Measurements from ENCODE around the gene PANX2.

PANX2 gene

GRCh38 chr22:50185375-50186087 is 15.0 kb downstream of the PANX2 start, which contains the start of gene TRABD:
TRABD (plus strand) TSS chr22:50185913; CDS start chr22:50193061, 7,148 bp downstream.
- peak; percentile 20 for DNase-seq

GRCh38 chr22:50186181-50186714 is 15.7 kb downstream of the PANX2 start:
- DNase-seq = no peak

DNA sequence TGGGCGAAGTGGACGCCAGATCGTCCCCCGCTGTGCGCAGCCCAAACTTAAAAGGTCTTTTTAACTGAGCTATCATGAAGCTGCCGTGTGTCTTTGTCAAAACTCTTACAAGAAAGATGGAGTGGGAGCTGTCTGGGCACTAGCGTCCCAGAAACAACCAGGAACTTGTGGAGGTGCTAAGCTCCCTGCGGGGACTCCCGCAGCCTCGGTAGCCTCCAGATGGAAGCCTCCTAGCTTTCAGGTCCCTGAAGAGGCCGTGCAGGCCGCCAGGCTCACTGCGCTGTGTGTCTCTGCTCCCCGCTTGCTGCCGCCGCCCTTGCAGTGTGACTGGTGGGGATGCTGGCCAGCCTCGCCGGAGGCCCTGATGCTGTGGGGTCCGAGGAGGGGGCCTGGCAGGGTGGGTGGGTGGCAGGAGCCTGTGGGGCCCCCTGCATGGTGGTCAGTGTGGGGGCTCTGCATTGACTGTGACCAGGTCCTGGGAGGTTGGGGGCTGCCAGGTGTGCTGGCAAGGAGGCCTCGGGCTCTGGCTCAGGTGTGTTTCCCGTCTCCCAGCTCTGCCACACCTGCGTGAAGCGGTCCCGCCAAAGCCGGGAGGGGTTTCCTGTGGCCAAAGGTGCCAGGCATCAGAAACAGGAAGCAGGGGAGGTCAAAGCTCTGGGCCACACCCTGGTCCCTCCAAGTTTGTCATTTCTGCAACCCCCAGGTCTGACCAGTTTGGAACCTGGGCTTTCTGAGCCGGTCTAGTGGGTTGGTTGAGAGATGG is 16.4 kb downstream of the PANX2 start:
- DNase-seq = no peak

DNA sequence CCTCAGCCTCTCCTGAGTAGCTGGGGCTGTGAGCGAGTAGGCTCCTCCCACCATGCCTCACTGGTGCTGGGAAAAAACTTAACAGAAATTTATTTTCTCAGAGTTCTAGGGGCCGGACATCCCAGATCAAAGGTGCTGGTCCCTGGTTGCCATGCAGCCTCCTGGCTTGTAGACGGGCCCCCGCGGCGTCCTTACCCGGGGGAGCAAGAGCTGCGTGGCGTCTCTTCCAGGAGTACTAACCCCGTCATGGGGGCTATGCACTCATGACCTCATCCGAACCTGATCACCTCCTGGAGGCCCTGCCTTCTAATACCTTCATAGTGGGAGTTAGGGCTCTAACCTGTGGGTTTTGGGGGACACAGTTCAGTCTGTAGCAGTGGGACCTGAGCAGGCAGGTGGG is 17.8 kb downstream of the PANX2 start:
- DNase-seq = no peak

- DNase-seq = no peak
Measured at GRCh38 chr22:50189184-50189848, 18.8 kb downstream of the PANX2 start.

- no peak for DNase-seq
Measured at GRCh38 chr22:50189849-50190181, 19.3 kb downstream of the PANX2 start.

- DNase-seq = peak; percentile 32
Measured at GRCh38 chr22:50190182-50190940, 19.8 kb downstream of the PANX2 start.

- no peak for DNase-seq
Measured at GRCh38 chr22:50190941-50191741, 20.6 kb downstream of the PANX2 start.

GRCh38 chr22:50192436-50193204 is 22.1 kb downstream of the PANX2 start:
- DNase-seq = no peak

DNA sequence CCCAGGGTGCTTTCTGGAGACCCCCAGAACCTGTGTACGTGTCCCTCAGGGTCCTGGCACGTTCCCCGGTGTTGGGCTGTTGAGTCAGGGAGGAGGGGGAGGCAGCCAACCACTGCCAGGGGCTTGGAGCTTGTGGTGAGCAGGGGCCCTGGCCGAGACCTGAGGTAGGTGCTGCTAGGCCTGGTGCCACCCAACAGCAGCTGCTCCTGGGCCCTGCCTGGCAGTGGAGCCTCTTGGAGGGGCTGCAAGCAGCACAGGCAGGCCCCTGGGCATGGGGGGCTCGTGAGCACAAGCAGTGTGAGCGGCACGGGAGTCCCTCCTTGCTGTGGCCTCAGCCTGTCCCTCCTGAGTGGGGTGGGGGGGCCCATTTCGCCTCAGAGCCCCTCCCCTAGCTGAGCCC is 23.1 kb downstream of the PANX2 start:
- no peak for DNase-seq

DNA sequence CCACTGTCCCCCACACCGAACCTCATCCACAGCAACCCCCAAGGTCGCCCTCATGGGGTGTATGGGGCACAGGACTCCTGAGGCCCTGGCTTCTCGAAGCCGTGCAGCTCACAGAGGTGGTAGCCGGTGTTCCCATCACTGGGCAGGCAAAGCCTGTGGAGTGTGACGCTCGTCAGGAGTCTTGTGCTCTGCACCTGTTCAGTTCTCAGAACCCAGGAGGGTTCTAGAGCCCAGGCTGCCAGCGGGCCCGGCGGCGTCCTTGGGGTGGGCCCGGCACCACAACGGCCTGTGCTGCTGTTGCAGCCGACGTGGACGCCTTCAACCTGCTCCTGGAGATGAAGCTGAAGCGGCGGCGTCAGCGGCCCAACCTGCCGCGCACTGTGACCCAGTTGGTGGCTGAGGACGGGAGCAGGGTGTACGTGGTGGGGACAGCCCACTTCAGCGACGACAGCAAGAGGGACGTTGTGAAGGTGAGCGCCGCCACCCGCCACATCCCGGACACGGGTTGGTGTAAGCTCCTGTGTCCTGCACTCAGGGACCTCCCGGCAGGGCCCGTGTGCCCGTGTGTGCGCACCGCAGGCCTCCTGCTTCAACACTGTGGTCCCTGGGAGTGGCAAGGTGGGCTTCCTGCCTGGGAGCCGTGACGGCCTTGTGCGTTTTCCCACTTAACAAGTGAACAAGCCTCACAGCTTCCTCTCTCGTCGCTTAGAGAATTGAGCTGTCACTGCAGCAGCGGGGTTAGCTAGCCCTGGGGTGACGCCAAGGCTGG is 23.7 kb downstream of the PANX2 start:
- no peak for DNase-seq

- no peak for DNase-seq
Measured at GRCh38 chr22:50196256-50196655, 25.7 kb downstream of the PANX2 start.

DNA sequence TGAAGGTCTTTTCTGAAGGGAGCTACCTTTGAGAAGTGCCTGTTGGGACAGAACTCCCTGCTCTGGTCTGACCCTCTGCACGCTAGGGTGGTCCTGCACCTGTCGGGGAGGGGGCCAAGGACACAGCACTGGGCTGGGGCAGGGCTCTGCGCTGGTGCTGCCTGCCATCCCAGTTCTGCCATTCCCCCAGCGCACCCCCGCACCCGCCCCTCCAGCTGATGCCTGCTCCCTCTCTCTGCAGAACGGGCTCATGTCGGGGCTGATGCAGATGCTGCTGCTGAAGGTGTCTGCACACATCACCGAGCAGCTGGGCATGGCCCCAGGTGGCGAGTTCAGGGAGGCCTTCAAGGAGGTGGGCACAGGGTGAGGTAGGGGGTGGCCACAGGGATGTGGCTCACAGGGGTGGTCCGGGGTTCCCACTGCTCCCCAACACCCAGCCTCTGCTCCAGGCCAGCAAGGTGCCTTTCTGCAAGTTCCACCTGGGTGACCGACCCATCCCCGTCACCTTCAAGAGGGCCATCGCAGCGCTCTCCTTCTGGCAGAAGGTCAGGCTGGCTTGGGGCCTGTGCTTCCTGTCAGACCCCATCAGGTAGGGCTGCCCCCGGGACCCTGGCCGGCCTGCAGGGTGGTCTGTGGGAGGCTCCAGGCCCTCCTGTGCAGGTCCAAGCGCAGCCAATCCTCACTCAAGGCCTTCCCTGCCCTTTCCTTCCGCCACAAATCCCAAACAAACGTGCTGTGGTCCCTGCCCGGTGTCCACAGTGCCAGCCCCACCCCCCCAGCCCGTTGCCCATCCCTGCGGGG is 26.7 kb downstream of the PANX2 start:
- DNase-seq = no peak

GRCh38 chr22:50197856-50198623 is 27.5 kb downstream of the PANX2 start:
- no peak for DNase-seq

DNA sequence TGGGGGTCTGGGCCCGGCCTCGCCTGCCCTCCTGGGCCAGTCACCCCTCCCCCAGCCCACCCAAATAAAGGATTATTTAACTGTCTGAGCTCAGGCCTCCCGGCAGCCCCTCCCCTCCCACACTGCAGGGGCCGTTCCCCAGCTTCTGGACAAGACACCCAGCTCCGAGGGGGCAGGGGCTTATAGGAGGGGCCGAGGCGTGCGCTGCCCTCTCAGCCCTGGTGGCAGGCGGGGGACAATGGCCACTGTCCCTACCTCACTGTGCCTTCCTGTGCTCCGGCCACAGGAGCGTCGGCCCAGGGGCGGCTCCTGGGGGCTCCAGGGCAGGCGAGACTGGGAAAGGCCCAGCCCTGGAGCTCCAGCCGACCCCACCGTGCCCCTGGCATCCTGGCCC is 28.1 kb downstream of the PANX2 start:
- DNase-seq = no peak

GRCh38 chr22:50199251-50199721 is 28.8 kb downstream of the PANX2 start:
- no peak for DNase-seq

- no peak for DNase-seq
Measured at GRCh38 chr22:50199829-50200460, 29.4 kb downstream of the PANX2 start.
